Transverse colon (tissue), 4 donors: Measurements from ENCODE around the gene SPATA31C1. TPM values are rescaled to one million over a fixed set of nuclear protein-coding genes. Genes with fewer than 3 reads are reported as not detected.
"Not testable (repeated sequence)": the region's sequence is repeated elsewhere in the genome, so short reads cannot be mapped to it uniquely, and the experiment has no call there.

Experiments used
- DNase-seq: peaks from one replicate; pipeline ENCODE4 v3.0.0-alpha.2; 2019
- H3K27ac ChIP-seq, 4 donors: fragments of 200-600 bp; sonication (generic); 2 replicates each; pipeline ENCODE4 v1.5.1; 2016 to 2018; ENCODE audit warnings: inconsistent platforms in 4 of 4
- H3K27me3 ChIP-seq: fragments of 200-600 bp; sonication (generic); 2 replicates; pipeline ENCODE4 v1.5.1; 2017; ENCODE audit warnings: inconsistent platforms
- H3K36me3 ChIP-seq, 4 donors: fragments of 200-600 bp; sonication (generic); 2 replicates each; pipeline ENCODE4 v1.5.1; 2017 to 2019; ENCODE audit warnings: inconsistent platforms in 4 of 4
- H3K4me1 ChIP-seq, 4 donors: fragments of 200-600 bp; sonication (generic); 2 replicates each; pipeline ENCODE4 v1.5.1; 2017 to 2020; ENCODE audit warnings: inconsistent platforms in 4 of 4
- H3K4me3 ChIP-seq, 4 donors: fragments of 200-600 bp; sonication (generic); 1 replicate in 1 of 4; 2 replicates in 3 of 4; pipeline versions ENCODE4 v1.5.1 to v1.6.1; 2017 to 2019; ENCODE audit warnings: inconsistent platforms in 4 of 4
- H3K9me3 ChIP-seq, 2 donors: fragments of 200-600 bp; sonication (generic); 2 replicates each; pipeline ENCODE4 v1.5.1; 2017 to 2019; ENCODE audit warnings: inconsistent platforms in 2 of 2
- CTCF ChIP-seq, 5 experiments: fragments of 200-600 bp in 3 of 5; fragments of 450-650 bp in 2 of 5; sonication (generic) in 3 of 5; IDR thresholded peaks; 1 replicate in 2 of 5; 2 replicates in 3 of 5; pipeline ENCODE4 v1.5.1; 2016 to 2017; ENCODE audit warnings: antibody characterized with exemption in 5 of 5, inconsistent platforms in 3 of 5, mild to moderate bottlenecking in 2 of 5, moderate library complexity in 1 of 5
- EP300 ChIP-seq: sonication (generic); formaldehyde crosslinking; IDR thresholded peaks from one replicate; pipeline ENCODE4 v1.6.1; 2017; ENCODE audit warnings: antibody characterized with exemption, low read depth
- POLR2A ChIP-seq: fragments of 450-650 bp; IDR thresholded peaks from one replicate; pipeline ENCODE4 v1.6.1; 2016; ENCODE audit warnings: antibody characterized with exemption, mild to moderate bottlenecking, moderate library complexity
- POLR2AphosphoS5 ChIP-seq, 3 donors: sonication (generic); formaldehyde crosslinking; IDR thresholded peaks; one replicate each; pipeline ENCODE4 v1.6.1; 2016; ENCODE audit warnings: antibody characterized with exemption in 3 of 3
- whole genome bisulfite sequencing, 2 donors: methylation state at CpG; one replicate each; pipeline ENCODE4 v1.1.5; 2018; ENCODE audit warnings: low coverage in 1 of 2; 5-methylcytosine and 5-hydroxymethylcytosine counted together
- in situ Hi-C, 4 donors: fragments of 200-750 bp; cut with MboI; loops; one replicate each; pipeline versions ENCODE4 v1.15.0 to v1.15.1; 2017; ENCODE audit warnings: low sequenced_read_pairs in 3 of 4, low pct_ligation_motif_present in 1 of 4, low pct_unique_long_range_greater_than_20kb in 1 of 4
- intact Hi-C: fragments of 100-400 bp; cut with DNase I; formaldehyde crosslinking; loops from one replicate; pipeline ENCODE4 v1.15.1; 2023; ENCODE audit warnings: low total_unique reads
- total RNA-seq, 4 donors: library from RNA; depleted of rRNA; stranded (reverse); fragments of >200 nt; gene quantifications; one replicate each; pipeline ENCODE4 v1.1.0, GENCODE V29; 2016

SPATA31C1 gene
- total RNA-seq: not detected

- WGBS, 2 donors: no CpG with 5 or more reads among the region's 8 CpGs
- in situ Hi-C loops, H3K36me3 ChIP-seq, H3K4me3 ChIP-seq, DNase-seq, H3K9me3 ChIP-seq, intact Hi-C loops, H3K4me1 ChIP-seq, H3K27me3 ChIP-seq, H3K27ac ChIP-seq: not testable (repeated sequence)
These were observed at the start of gene SPATA31C1 for GRCh38 chr9:87917662-87918061. Gene SPATA31C1 (plus strand): TSS chr9:87917962.

- Histone ChIP-seq H3K4me3 (no peak overlapping the region), H3K4me1 (peaks cover 0 to 10% (median 4%) of the 10 kb centered on the region in 4 donors), H3K9me3 (no peaks in the 10 kb centered on the region), H3K36me3 (no peaks in the 10 kb centered on the region), H3K27ac (no peak overlapping the region), H3K27me3 (no peaks in the 10 kb centered on the region)
- no peak for TF ChIP-seq EP300
- no peak for TF ChIP-seq CTCF (IDR thresholded peaks at IDR 0.05)
- TF ChIP-seq POLR2AphosphoS5 (IDR thresholded peaks at IDR 0.05): no peak
- TF ChIP-seq POLR2A: no peak
- WGBS, 2 donors: 93% methylated on average over 9 of the region's 9 CpGs; no CpG with 5 or more reads in 1 of the 2 donors
- DNase-seq: no peak
- intact Hi-C loops (no loop called here), in situ Hi-C loops (no loop called here)
These were observed 49.6 kb upstream of the SPATA31C1 start for GRCh38 chr9:87868175-87868574.

GRCh38 chr9:87868635-87869034 lies 49.1 kb upstream of the SPATA31C1 start:
- intact Hi-C loops (no loop called here), in situ Hi-C loops (no loop called here)
- DNase-seq: no peak
- Histone ChIP-seq H3K4me3 (no peak overlapping the region), H3K27me3 (no peaks in the 10 kb centered on the region), H3K36me3 (no peaks in the 10 kb centered on the region), H3K4me1 (peaks cover 0 to 14% (median 6%) of the 10 kb centered on the region in 4 donors), H3K27ac (no peak overlapping the region), H3K9me3 (no peaks in the 10 kb centered on the region)
- WGBS, 2 donors: 97% methylated on average over 3 of the region's 3 CpGs; no CpG with 5 or more reads in 1 of the 2 donors
- TF ChIP-seq POLR2AphosphoS5 (IDR thresholded peaks at IDR 0.05) (no peak), POLR2A (no peak), EP300 (no peak), CTCF (IDR thresholded peaks at IDR 0.05) (no peak)

GRCh38 chr9:87869082-87869481 lies 48.7 kb upstream of the SPATA31C1 start:
- intact Hi-C loops: no loop called here
- Histone ChIP-seq H3K9me3 (no peaks in the 10 kb centered on the region), H3K27ac (no peak overlapping the region), H3K4me1 (peaks cover 0 to 16% (median 8%) of the 10 kb centered on the region in 4 donors), H3K27me3 (no peaks in the 10 kb centered on the region), H3K4me3 (no peak overlapping the region), H3K36me3 (no peaks in the 10 kb centered on the region)
- no peak for DNase-seq
- WGBS, 2 donors: 86% methylated on average over 11 of the region's 11 CpGs; no CpG with 5 or more reads in 1 of the 2 donors
- in situ Hi-C loops: no loop called here
- TF ChIP-seq EP300: no peak
- TF ChIP-seq POLR2AphosphoS5 (IDR thresholded peaks at IDR 0.05): no peak
- no peak for TF ChIP-seq POLR2A
- TF ChIP-seq CTCF (IDR thresholded peaks at IDR 0.05): no peak

- Histone ChIP-seq H3K27me3 (no peaks in the 10 kb centered on the region), H3K36me3 (no peaks in the 10 kb centered on the region), H3K4me1 (peaks cover 0 to 35% (median 7%) of the 10 kb centered on the region in 4 donors), H3K4me3 (no peak overlapping the region), H3K27ac (peak overlapping the region; percentile 47 to 71 (median 62)), H3K9me3 (no peaks in the 10 kb centered on the region)
- no peak for TF ChIP-seq POLR2AphosphoS5 (IDR thresholded peaks at IDR 0.05)
- TF ChIP-seq CTCF (IDR thresholded peaks at IDR 0.05): no peak
- TF ChIP-seq POLR2A: no peak
- no peak for TF ChIP-seq EP300
- WGBS, 2 donors: 88 to 100% methylated on average over 1 to 7 of the region's 7 CpGs
- in situ Hi-C loops: no loop called here
- DNase-seq: no peak
- intact Hi-C loops: no loop called here
These were observed 46.2 kb upstream of the SPATA31C1 start for GRCh38 chr9:87871425-87872078.
